IMR-90 (cell line): ENCODE data around the gene MAP2K2. TPM values are rescaled to one million over a fixed set of nuclear protein-coding genes. Genes with fewer than 3 reads are reported as not detected.

Experiments
- ATAC-seq: fragments of 200-7000 bp; cut with Tn5 transposase; 2 replicates; pipeline ENCODE4 v1.9.1; 2020; ENCODE audit warnings: low read depth, mild to moderate bottlenecking, moderate library complexity
- BruUV-seq: library from RNA; stranded (reverse); fragments of 400-500 nt; replicated peaks from 2 replicates; lab custom pipeline; 2021; lab: Mats Ljungman, UMichigan
- CTCF ChIA-PET: fragments of 300-600 bp; formaldehyde crosslinking; extraction: SDS; loops from one replicate; lab custom pipeline; 2021; ENCODE audit warnings: antibody characterized with exemption; lab: Yijun Ruan, JAX
- POLR2A ChIA-PET: fragments of 300-600 bp; sonication (Branson Sonifier 250); formaldehyde crosslinking; loops from one replicate; lab custom pipeline; 2022; ENCODE audit warnings: antibody characterized with exemption; ENCODE audit not compliant: unreplicated experiment; lab: Charles Lee
- DNase-seq: peaks from one replicate; pipeline ENCODE4 v3.0.0; 2013
- H2AFZ ChIP-seq: replicated peaks from 2 replicates; pipeline ENCODE3; 2013; ENCODE audit warnings: low read length, mild to moderate bottlenecking; ENCODE audit not compliant: poor library complexity
- H2AK5ac ChIP-seq: 2 replicates; pipeline ENCODE4 v1.6.1; 2013; ENCODE audit warnings: low read depth, low read length, inconsistent platforms
- H2AK9ac ChIP-seq: replicated peaks from 2 replicates; pipeline ENCODE3; 2013; ENCODE audit warnings: mild to moderate bottlenecking, low read depth, low read length, moderate library complexity; ENCODE audit not compliant: poor library complexity
- H2BK120ac ChIP-seq: 2 replicates; pipeline ENCODE4 v1.6.1; 2013; ENCODE audit warnings: low read depth, low read length, inconsistent platforms
- H2BK15ac ChIP-seq: 3 replicates; pipeline ENCODE4 v1.6.1; 2013; ENCODE audit warnings: low read depth, low read length, inconsistent platforms
- H2BK20ac ChIP-seq: 2 replicates; pipeline ENCODE4 v1.6.1; 2013; ENCODE audit warnings: low read depth, mild to moderate bottlenecking, inconsistent platforms, low read length, moderate library complexity
- H2BK5ac ChIP-seq: 2 replicates; pipeline ENCODE4 v1.6.1; 2013; ENCODE audit warnings: mild to moderate bottlenecking, low read depth, low read length, inconsistent platforms; ENCODE audit not compliant: poor library complexity, severe bottlenecking
- H3K14ac ChIP-seq: replicated peaks from 2 replicates; pipeline ENCODE4 v1.6.1; 2013; ENCODE audit warnings: low read depth, low read length, inconsistent platforms
- H3K18ac ChIP-seq: 2 replicates; pipeline ENCODE4 v1.6.1; 2013; ENCODE audit warnings: low read depth, low read length, control low read depth
- H3K23ac ChIP-seq: 2 replicates; pipeline ENCODE4 v1.6.1; 2013; ENCODE audit warnings: low read depth, low read length, inconsistent platforms
- H3K27ac ChIP-seq: 2 replicates; pipeline ENCODE4 v1.5.1; 2013; ENCODE audit warnings: mild to moderate bottlenecking, control low read depth, low read length; ENCODE audit not compliant: insufficient read depth
- H3K27me3 ChIP-seq: 2 replicates; pipeline ENCODE4 v1.6.1; 2013; ENCODE audit warnings: low read length; ENCODE audit not compliant: control insufficient read depth, insufficient read depth
- H3K36me3 ChIP-seq: 2 replicates; pipeline ENCODE4 v1.6.1; 2013; ENCODE audit warnings: low read length, mixed read lengths; ENCODE audit not compliant: control insufficient read depth, insufficient read depth
- H3K4ac ChIP-seq: 2 replicates; pipeline ENCODE4 v1.6.1; 2013; ENCODE audit warnings: low read depth, low read length, inconsistent platforms
- H3K4me1 ChIP-seq: 2 replicates; pipeline ENCODE4 v1.6.1; 2013; ENCODE audit warnings: low read length, mixed read lengths; ENCODE audit not compliant: control insufficient read depth, insufficient read depth
- H3K4me2 ChIP-seq: 2 replicates; pipeline ENCODE4 v1.6.1; 2013; ENCODE audit warnings: low read depth, mild to moderate bottlenecking, control low read depth, low read length, moderate library complexity
- H3K4me3 ChIP-seq: 2 replicates; pipeline ENCODE4 v1.5.1; 2013; ENCODE audit warnings: low read depth, mild to moderate bottlenecking, control low read depth, low read length, moderate library complexity; ENCODE audit not compliant: insufficient read depth
- H3K56ac ChIP-seq: 2 replicates; pipeline ENCODE4 v1.6.1; 2013; ENCODE audit warnings: low read length, inconsistent platforms; ENCODE audit not compliant: insufficient read depth; ENCODE audit errors: extremely low read depth
- H3K79me1 ChIP-seq, 2 experiments: 2 replicates each; pipeline ENCODE4 v1.6.1; 2013; ENCODE audit warnings: low read length in 2 of 2, inconsistent platforms in 1 of 2, low read depth in 1 of 2
- H3K9ac ChIP-seq: 2 replicates; pipeline ENCODE4 v1.6.1; 2013; ENCODE audit warnings: low read depth, low read length, control low read depth
- H3K9me1 ChIP-seq: 2 replicates; pipeline ENCODE4 v1.6.1; 2013; ENCODE audit warnings: low read length, inconsistent platforms; ENCODE audit not compliant: insufficient read depth
- H3K9me3 ChIP-seq: 2 replicates; pipeline ENCODE4 v1.6.1; 2013; ENCODE audit warnings: low read length; ENCODE audit not compliant: control insufficient read depth, insufficient read depth
- H4K20me1 ChIP-seq: 2 replicates; pipeline ENCODE4 v1.6.1; 2013; ENCODE audit warnings: low read length, inconsistent platforms; ENCODE audit not compliant: insufficient read depth
- H4K5ac ChIP-seq: 2 replicates; pipeline ENCODE4 v1.6.1; 2013; ENCODE audit warnings: mild to moderate bottlenecking, low read depth, low read length, control low read depth
- H4K8ac ChIP-seq, 2 experiments: 2 replicates each; pipeline ENCODE4 v1.6.1; 2013; ENCODE audit warnings: low read depth in 2 of 2, low read length in 2 of 2, control low read depth in 1 of 2, inconsistent platforms in 1 of 2
- H4K91ac ChIP-seq: 2 replicates; pipeline ENCODE4 v1.6.1; 2013; ENCODE audit warnings: low read depth, low read length, inconsistent platforms; ENCODE audit not compliant: insufficient read depth
- BHLHE40 ChIP-seq: fragments of 150-350 bp; IDR thresholded peaks from 2 replicates; pipeline ENCODE4 v1.6.1; 2016; ENCODE audit warnings: mild to moderate bottlenecking, low read depth, low read length
- RAD21 ChIP-seq: IDR thresholded peaks from 2 replicates; pipeline ENCODE4 v1.6.1; 2012; ENCODE audit warnings: low read length, improper control_type of control experiment
- SMC3 ChIP-seq: fragments of 150-350 bp; IDR thresholded peaks from 2 replicates; pipeline ENCODE4 v1.6.1; 2016; ENCODE audit warnings: low read depth, mild to moderate bottlenecking, antibody characterized with exemption, low read length, moderate library complexity
- WGBS, 2 experiments: methylation state at CpG; one replicate each; pipeline versions ENCODE4 v1.1.5 to v1.1.7; 2013; ENCODE audit warnings: missing lambda C conversion rate in 2 of 2; ENCODE audit not compliant: insufficient read length in 1 of 2; ENCODE audit errors: extremely low coverage in 2 of 2; 5-methylcytosine and 5-hydroxymethylcytosine counted together
- dilution Hi-C: fragments of 300-500 bp; cut with HindIII; formaldehyde crosslinking; loops from one replicate; pipeline ENCODE4 v1.14.3; 2018; ENCODE audit warnings: low sequenced_read_pairs; ENCODE audit not compliant: unreplicated experiment
- in situ Hi-C: fragments of 300-500 bp; cut with MboI; formaldehyde crosslinking; loops from 3 replicates; pipeline ENCODE4 v1.14.3; 2019; ENCODE audit warnings: low sequenced_read_pairs, inconsistent platforms, mixed read lengths
- intact Hi-C: fragments of 100-400 bp; cut with micrococcal nuclease; formaldehyde crosslinking; loops from 2 replicates; pipeline ENCODE4 v1.10.0; 2022
- polyA plus RNA-seq, 3 experiments: library from polyadenylated mRNA; depleted of rRNA; stranded (reverse); fragments of >200 nt; gene quantifications; 2 replicates each; pipeline ENCODE4 v1.2.3, GENCODE V29; 2012; ENCODE audit warnings: low replicate concordance in 1 of 3
- total RNA-seq: library from RNA; depleted of rRNA; stranded (reverse); fragments of >200 nt; gene quantifications from 2 replicates; pipeline ENCODE4 v1.2.3, GENCODE V29; 2012

Gene MAP2K2
- total and polyA plus RNA-seq, 2 of the 4 experiments (the other 2 are of a cell fraction) = 115 to 151 TPM

- no TSS peak for BruUV-seq
Observed at GRCh38 chr19:4122480-4122879, 1.4 kb downstream of the MAP2K2 start.

More at GRCh38 chr19:4122480-4122879, 1.4 kb downstream of the MAP2K2 start:
- in situ Hi-C loops = no loop called here
- H3K9me3 ChIP-seq = no peaks in the 10 kb centered on the region
- ChIA-PET POLR2A (no interaction called here), CTCF (no interaction called here)
- H3K27ac ChIP-seq = peak overlapping the region; percentile 15; the same call in 1 of the 2 replicates
- no peak overlapping the region for H2AFZ ChIP-seq
- H4K20me1 ChIP-seq = peaks cover 52% of the 10 kb centered on the region
- H2BK20ac ChIP-seq = no peak overlapping the region
- H2AK9ac ChIP-seq = peak overlapping the region; percentile 29
- peak overlapping the region; percentile 0; the same call in 1 of the 2 replicates for H3K56ac ChIP-seq
- H4K5ac ChIP-seq = no peak overlapping the region
- peaks cover 16 to 51% of the 10 kb centered on the region in 2 experiments for H3K79me1 ChIP-seq
- H3K36me3 ChIP-seq = peaks cover 15% of the 10 kb centered on the region
- no peak overlapping the region for H3K18ac ChIP-seq
- peak overlapping the region; percentile 79 for H3K14ac ChIP-seq
- H2BK120ac ChIP-seq = no peak overlapping the region
- H2BK5ac ChIP-seq = peak overlapping the region; percentile 77
- peak overlapping the region; percentile 99 for H3K23ac ChIP-seq
- WGBS, 2 experiments = 65% methylated on average over 4 of the region's 5 CpGs; no CpG with 5 or more reads in 1 of the 2 experiments
- no peak overlapping the region for H2BK15ac ChIP-seq
- TF ChIP-seq BHLHE40 (no peak), SMC3 (no peak), RAD21 (no peak)
- H3K9me1 ChIP-seq = peaks cover 17% of the 10 kb centered on the region
- dilution Hi-C loops = no loop called here
- H4K8ac ChIP-seq = no peak overlapping the region; a peak in 1 of 4 replicates
- peak overlapping the region; percentile 95 for H3K4me2 ChIP-seq
- H4K91ac ChIP-seq = no peak overlapping the region
- ATAC-seq = no peak
- peaks cover 12% of the 10 kb centered on the region for H3K4me1 ChIP-seq
- H3K4me3 ChIP-seq = peak overlapping the region; percentile 89
- peak overlapping the region; percentile 69 for H2AK5ac ChIP-seq
- no peaks in the 10 kb centered on the region for H3K27me3 ChIP-seq
- DNase-seq = no peak
- intact Hi-C loops = no loop called here
- H3K4ac ChIP-seq = no peak overlapping the region; the same call in 1 of the 2 replicates
- peak overlapping the region; percentile 96 for H3K9ac ChIP-seq
